GF-D8 (cell line): Measurements from ENCODE around the gene SAMD5.
A peak's percentile ranks its signal among the peaks of the same experiment; 100 is the strongest.
"Not testable (repeated sequence)": the region's sequence is repeated elsewhere in the genome, so short reads cannot be mapped to it uniquely, and the experiment has no call there.

Experiments used
- DNase-seq: peaks from one replicate; lab custom pipeline; 2025; lab: John Stamatoyannopoulos, UW

SAMD5 gene

GRCh38 chr6:147528511-147529145 is 20.1 kb downstream of the SAMD5 start:
- DNase-seq = no peak

- peak; percentile 65 for DNase-seq
Observed at GRCh38 chr6:147530132-147531060, 21.9 kb downstream of the SAMD5 start.

- no peak for DNase-seq
Observed at GRCh38 chr6:147531321-147531720, 22.8 kb downstream of the SAMD5 start.

DNA sequence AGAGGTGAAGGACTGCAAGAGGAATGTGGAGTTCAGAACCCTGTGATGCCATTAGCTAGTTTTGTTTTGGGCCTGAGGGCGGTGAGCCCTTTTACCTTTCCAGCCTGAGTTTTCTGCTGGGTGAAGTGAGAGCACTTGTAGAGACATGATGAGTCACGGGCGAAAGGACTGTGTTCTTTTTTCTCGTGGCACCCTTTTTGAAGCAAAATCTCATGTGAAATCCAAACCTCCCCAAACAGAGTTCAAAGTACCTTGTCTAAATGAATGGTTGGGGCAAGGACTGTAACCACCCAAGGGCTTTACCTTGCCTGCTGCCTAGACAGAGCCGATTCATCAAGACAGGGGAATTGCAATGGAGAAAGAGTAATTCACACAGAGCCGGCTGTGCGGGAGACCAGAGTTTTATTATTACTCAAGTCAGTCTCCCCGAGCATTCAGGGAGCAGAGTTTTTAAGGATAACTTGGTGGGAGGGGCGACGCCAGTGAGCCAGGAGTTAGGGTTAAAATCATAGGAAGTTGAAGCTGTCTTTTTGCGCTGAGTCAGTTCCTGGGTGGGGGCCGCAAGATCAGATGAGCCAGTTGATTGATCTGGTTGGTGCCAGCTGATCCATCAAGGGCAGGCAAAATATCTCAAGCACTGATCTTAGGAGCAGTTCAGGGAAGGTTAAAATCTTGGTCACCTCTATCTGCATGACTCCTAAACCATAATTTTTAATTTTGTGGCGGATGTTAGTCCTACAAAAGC is 25.8 kb downstream of the SAMD5 start:
- no peak for DNase-seq

GRCh38 chr6:147538821-147539220 is 30.3 kb downstream of the SAMD5 start:
- DNase-seq = no peak

DNA sequence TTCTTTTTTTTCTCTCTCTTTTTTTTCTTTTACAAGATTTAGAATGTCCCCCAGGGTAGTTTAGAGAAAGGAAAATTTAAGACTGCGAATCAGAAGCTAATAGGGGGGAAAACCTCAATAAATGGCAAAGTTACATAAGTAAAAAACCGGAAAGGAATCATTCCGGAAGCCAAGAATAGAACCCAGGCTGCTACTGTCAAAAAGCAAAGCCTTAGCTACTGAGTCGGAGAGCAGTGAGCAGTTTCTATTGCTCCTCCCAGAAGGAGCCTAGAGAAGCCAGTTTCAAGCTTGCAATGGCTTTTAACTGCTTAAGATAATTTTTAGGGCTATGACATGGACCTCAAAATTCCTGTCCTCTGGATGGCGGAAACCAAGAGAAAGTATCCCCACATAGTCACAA is 31.6 kb downstream of the SAMD5 start:
- DNase-seq = no peak

GRCh38 chr6:147542436-147542835 is 33.9 kb downstream of the SAMD5 start:
- DNase-seq = not testable (repeated sequence)

DNA sequence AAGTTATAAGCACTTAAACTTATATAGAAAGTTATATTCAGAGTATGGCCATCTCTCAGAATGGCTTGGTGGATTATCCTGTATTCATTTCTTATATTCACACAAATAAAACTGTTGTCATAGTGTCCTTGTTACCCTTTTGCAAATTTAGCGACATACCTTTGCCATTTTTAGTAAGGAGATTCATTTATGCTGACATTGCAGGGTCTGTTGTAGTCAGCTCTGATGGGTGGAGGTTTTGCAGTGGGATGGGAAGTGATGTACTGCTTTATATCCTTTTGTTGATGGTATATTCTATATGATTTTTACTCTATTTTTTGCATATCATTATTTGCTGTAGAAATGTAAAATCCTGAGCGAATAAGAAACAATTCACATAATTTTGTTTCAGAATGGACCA is 35.9 kb downstream of the SAMD5 start:
- DNase-seq = no peak

- no peak for DNase-seq
Observed at GRCh38 chr6:147546501-147547368, 38.2 kb downstream of the SAMD5 start.

DNA sequence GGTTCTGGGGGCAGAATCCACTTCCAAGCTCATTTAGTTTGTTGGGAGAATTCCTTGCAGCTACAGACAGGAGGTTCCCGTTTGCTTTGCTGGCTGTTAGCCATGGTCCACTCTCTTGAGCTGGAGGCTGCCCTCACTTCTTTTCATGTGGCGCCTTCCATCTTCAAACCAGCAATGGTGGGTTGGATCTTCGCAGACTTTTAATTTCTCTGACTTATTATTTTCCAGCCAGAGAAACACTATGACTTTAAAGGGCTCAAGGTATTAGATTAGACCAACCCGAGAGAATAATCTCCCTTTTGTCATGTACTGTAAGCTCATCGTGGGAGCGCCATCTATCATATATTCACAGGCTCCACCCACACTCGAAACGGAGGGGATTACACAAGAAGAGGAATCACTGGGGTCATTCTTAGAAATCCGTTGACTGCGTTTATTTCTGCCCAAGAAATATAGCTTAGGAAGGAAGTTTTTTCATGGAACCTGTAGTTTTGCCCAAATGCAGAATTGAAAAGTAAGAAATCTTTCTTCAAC is 38.9 kb downstream of the SAMD5 start:
- DNase-seq = no peak

- no peak for DNase-seq
Observed at GRCh38 chr6:147548921-147549475, 40.5 kb downstream of the SAMD5 start.

DNA sequence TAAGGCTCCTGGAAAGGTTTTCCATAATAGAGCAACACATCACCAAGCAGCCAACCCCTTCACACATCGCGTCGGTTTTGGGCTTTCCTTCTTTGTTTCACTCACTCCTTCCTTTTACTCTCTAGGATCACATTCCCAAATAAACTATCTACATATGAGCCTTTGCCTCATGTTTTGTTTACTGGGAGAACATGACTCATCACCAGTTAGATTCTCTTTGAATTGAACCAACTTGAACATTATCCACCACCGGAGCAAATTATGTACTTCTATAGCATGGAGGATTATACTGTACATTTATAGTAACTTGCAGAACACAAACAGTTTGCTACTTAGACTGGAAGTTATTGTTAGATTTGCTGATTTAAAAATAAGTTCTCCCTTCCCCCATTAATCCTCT is 41.0 kb downstream of the SAMD5 start:
- no peak for DNase-seq

- no peak for DNase-seq
Observed at GRCh38 chr6:147551976-147552375, 43.5 kb downstream of the SAMD5 start.

DNA sequence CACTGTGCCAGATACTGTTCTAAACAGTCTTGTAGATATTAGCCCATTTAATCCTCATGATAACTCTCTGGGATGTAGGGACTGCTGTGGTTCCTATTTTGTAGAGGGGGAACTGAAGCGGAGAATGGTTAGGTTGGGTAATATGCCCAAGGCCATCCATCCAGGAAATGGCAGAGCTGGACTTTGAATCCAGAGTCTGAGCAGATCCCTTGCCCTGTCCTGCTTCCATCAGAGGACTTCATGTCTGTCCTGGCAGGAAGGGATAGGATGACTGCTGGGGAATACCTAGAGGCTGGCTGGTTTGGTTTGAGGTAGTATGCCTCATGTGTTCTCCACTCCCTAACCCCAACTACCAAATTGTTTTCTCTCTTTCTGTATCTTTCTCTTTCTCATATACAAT is 44.6 kb downstream of the SAMD5 start:
- DNase-seq = no peak

DNA sequence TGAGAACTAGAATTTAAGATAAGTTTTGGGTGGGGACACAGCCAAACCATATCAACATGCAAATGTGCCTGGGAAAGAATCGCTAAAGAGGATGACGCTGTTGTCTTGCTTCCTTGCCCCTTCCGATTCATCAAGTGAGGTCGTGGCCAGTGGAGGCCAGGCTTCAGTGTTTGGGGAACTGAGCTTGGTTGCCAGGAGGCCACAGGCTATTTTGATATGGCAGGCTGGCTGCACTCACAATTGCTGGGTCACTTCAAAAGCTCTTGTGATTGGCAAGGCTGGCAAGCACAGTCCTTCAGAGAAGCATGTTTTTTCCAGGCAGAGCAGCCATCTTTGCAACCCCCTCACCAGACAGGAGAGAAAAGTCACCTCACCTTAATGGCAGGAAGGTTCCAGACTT is 45.8 kb downstream of the SAMD5 start:
- no peak for DNase-seq

GRCh38 chr6:147559006-147559405 is 50.5 kb downstream of the SAMD5 start:
- DNase-seq = no peak

DNA sequence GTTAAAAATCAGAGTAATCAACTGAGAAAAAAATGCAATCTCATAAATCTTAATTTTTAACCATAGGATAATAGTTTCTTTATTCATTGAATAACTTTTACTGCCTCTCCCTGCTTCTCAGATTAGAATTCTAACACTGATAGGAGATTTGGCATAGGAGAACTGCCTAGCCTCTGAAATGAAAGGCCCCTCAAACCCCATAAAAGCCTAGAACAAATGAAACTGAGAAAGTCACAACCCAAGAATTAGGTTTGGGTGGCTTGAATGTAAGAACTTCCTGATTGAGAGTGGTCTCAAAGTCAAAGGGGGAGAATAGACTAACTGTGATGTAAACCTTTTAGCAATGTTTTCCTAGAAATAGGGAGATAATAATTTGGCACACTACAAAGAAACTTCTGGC is 52.2 kb downstream of the SAMD5 start:
- DNase-seq = no peak

DNA sequence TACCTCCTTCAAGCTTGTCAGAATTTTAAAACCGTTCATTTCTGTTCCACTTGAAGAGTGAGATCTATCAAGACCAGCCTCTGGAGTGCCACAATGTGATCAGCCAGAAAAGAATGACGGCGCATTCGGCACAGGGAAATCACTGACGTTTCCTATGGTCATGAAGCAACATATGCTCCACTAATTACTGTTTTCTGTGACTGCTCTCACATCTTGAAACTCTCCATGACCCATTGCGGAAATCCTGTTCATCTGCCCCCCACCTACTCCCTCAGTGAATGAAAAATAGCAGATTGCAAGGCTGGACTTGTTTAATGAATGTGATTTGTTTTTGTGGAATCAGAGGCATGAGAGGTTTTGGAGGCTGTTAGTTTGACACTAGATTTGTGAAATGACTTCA is 53.2 kb downstream of the SAMD5 start:
- no peak for DNase-seq

DNA sequence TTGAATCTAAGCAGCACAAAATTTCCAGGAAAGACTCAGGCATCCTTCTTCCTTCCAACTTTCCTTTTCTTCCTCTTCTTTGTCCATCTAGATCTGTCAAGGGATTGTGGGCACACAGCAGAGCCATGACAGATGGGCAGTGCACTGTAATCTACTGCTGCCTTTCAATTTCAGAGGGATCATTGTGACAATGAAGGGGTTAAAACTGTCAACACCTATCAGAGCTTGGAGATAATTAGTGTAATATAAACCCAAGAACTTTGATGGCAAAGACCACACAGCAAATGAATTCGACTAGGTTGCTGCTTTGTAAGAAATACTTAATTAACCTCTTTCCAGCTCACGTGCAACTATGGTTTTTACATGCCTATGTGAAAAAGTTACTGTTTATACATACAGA is 55.0 kb downstream of the SAMD5 start:
- no peak for DNase-seq

- DNase-seq = no peak
Observed at GRCh38 chr6:147564556-147564955, 56.1 kb downstream of the SAMD5 start.

GRCh38 chr6:147566244-147566898 is 57.9 kb downstream of the SAMD5 start:
- no peak for DNase-seq
